ENCODE data around the gene PPP1R7. TPM values are rescaled to one million over a fixed set of nuclear protein-coding genes. Genes with fewer than 3 reads are reported as not detected.

The PPP1R7 gene
- total and polyA plus RNA-seq, 2 of the 4 experiments (the other 2 are of a cell fraction): 60.8 to 70.0 TPM

- no peak overlapping the region for H3K27ac ChIP-seq (ENCODE audit: insufficient read depth, low read length)
- H3K36me3 ChIP-seq (ENCODE audit: control insufficient read depth, insufficient read depth, low read length): 0 out of 2 replicates have a peak, but pooled peaks cover 2% of the 10 kb centered on the region
- no peaks in the 10 kb centered on the region for H3K79me1 ChIP-seq (ENCODE audit: low read depth in 1 of 2, low read length in 2 of 2)
- ATAC-seq (ENCODE audit: low read depth) (no peak), DNase-seq (no peak)
- no peak overlapping the region for H2AK5ac ChIP-seq (ENCODE audit: low read depth, low read length)
- BruUV-seq (replicated peaks): no TSS peak
- no peak overlapping the region for H3K14ac ChIP-seq (replicated peaks; ENCODE audit: low read depth, low read length)
- H2AFZ ChIP-seq (replicated peaks; ENCODE audit: low read length, poor library complexity): no peak overlapping the region
- H3K23ac ChIP-seq (ENCODE audit: low read depth, low read length): no peak overlapping the region
- intact Hi-C loops (cut with micrococcal nuclease) (no loop called here), dilution Hi-C loops (cut with HindIII; ENCODE audit: low sequenced_read_pairs, unreplicated experiment) (no loop called here), in situ Hi-C loops (cut with MboI; ENCODE audit: low sequenced_read_pairs) (no loop called here)
- no peak overlapping the region for H3K18ac ChIP-seq (ENCODE audit: low read depth, low read length)
- no peak overlapping the region for H4K91ac ChIP-seq (ENCODE audit: insufficient read depth, low read depth, low read length)
- H3K9me1 ChIP-seq (ENCODE audit: insufficient read depth, low read length): peaks cover 4% of the 10 kb centered on the region; the same call in 1 of the 2 replicates
- no peak overlapping the region for H3K9ac ChIP-seq (ENCODE audit: low read depth, low read length)
- H3K4ac ChIP-seq (ENCODE audit: low read depth, low read length): no peak overlapping the region
- no peaks in the 10 kb centered on the region for H3K27me3 ChIP-seq (ENCODE audit: control insufficient read depth, insufficient read depth, low read length)
- H3K4me1 ChIP-seq (ENCODE audit: control insufficient read depth, insufficient read depth, low read length): no peaks in the 10 kb centered on the region
- H4K20me1 ChIP-seq (ENCODE audit: insufficient read depth, low read length): no peaks in the 10 kb centered on the region
- no peak overlapping the region for H4K8ac ChIP-seq (ENCODE audit: low read depth in 2 of 2, low read length in 2 of 2)
- WGBS, 2 experiments (ENCODE audit: extremely low coverage in 2 of 2, insufficient read length in 1 of 2): 87% methylated on average over 7 of the region's 14 CpGs; no CpG with 5 or more reads in 1 of the 2 experiments
- no peak overlapping the region for H3K4me3 ChIP-seq (ENCODE audit: insufficient read depth, low read depth, low read length)
- no peak overlapping the region for H2BK15ac ChIP-seq (ENCODE audit: low read depth, low read length)
- no peak overlapping the region for H2AK9ac ChIP-seq (replicated peaks; ENCODE audit: low read depth, low read length, poor library complexity)
- H2BK20ac ChIP-seq (ENCODE audit: low read depth, low read length): no peak overlapping the region
- no peak for TF ChIP-seq FOS (IDR thresholded peaks at IDR 0.05; ENCODE audit: low read depth, low read length)
- no peak for TF ChIP-seq SMC3 (IDR thresholded peaks at IDR 0.05; ENCODE audit: low read depth, low read length)
- no peak for TF ChIP-seq USF2 (IDR thresholded peaks at IDR 0.05; ENCODE audit: low read depth, low read length)
- no peak for TF ChIP-seq RFX5 (IDR thresholded peaks at IDR 0.05; ENCODE audit: low read depth, low read length)
- no peak for TF ChIP-seq ELK1 (IDR thresholded peaks at IDR 0.05; ENCODE audit: borderline replicate concordance, low read depth, low read length)
- TF ChIP-seq CTCF (conservative IDR thresholded peaks at IDR 0.05; ENCODE audit: low read depth, low read length): no peak
- no peak for TF ChIP-seq MXI1 (IDR thresholded peaks at IDR 0.05; ENCODE audit: borderline replicate concordance, low read depth, low read length)
- POLR2A ChIA-PET (ENCODE audit: unreplicated experiment): no interaction called here
- H3K4me2 ChIP-seq (ENCODE audit: low read depth, low read length): no peak overlapping the region
- H2BK120ac ChIP-seq (ENCODE audit: low read depth, low read length): no peak overlapping the region
- H2BK5ac ChIP-seq (ENCODE audit: low read depth, low read length, poor library complexity, severe bottlenecking): no peak overlapping the region
- H3K56ac ChIP-seq (ENCODE audit: extremely low read depth, insufficient read depth, low read length): no peak overlapping the region
- no peak overlapping the region for H4K5ac ChIP-seq (ENCODE audit: low read depth, low read length)
- no peaks in the 10 kb centered on the region for H3K9me3 ChIP-seq (ENCODE audit: control insufficient read depth, insufficient read depth, low read length)
- CTCF ChIA-PET: no interaction called here
These were observed 40.8 kb upstream of the PPP1R7 start for GRCh38 chr2:241109210-241110088.

All from IMR-90 (cell line).